Activated CD4-positive, alpha-beta T cell treated with anti-CD3 and anti-CD28 coated beads, Interleukin-10, Interleukin-2, amounts not matched to agents 100 ng/mL and 50 ng/mL, durations not matched to agents 16 hours and 8 hours (primary cell): ENCODE data around the gene SUGP2.

ENCODE experiments used
- DNase-seq: peaks from one replicate; pipeline ENCODE4 v3.0.0-alpha.2; 2020

Gene SUGP2

GRCh38 chr19:19059018-19059836 lies 25.9 kb upstream of the SUGP2 start:
- DNase-seq: no peak

- no peak for DNase-seq
Measured at GRCh38 chr19:19057720-19058119, 24.4 kb upstream of the SUGP2 start.

DNA sequence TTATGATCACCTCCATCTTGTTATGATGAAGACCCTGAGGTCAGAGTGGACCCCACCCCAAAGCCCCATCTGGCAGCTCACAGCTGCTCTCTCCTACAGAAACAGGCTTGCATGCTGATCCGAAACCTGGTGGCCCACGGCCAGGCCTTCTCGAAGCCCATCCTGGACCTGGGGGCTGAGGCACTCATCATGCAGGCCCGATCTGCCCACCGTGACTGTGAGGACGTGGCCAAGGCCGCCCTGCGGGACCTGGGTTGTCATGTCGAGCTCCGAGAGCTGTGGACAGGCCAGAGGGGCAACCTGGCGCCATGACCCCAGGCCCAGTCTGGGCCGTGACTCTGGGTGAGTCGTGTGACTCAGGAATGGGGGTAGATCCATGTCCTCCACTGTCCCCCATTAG lies 24.0 kb upstream of the SUGP2 start:
- no peak for DNase-seq

DNA sequence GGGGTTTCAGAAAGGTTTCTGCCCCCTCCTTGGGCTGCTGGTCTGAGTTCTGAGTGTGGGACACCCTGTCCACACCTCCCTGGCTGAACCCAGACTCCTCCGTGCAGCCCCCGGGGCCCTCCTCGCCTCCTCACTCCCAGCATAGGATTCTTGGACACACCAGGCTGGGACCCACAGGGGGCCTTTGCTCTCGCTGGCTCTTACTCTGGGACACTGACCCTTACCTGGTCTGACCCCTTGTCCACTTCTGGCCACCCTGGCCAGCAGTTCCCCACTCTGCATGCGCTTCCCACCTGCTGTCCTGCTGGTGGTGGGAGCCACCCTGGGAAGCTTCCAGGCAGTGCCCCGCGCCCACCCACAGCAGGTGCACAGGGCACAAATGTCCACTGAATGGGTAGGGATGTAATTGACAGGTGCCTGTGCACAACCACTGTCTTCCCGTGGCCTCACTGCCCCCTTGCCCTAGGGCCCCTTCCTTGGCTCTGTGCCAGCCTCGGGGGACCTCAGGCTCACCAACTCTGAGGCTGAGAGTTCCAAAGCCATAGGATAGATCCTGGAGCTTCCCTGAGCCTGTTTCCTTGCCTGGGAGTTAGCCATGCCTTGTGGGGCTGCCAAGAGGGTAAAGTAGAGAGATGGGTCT lies 23.4 kb upstream of the SUGP2 start:
- DNase-seq: no peak

GRCh38 chr19:19055701-19056100 lies 22.4 kb upstream of the SUGP2 start:
- DNase-seq: no peak

GRCh38 chr19:19054939-19055440 lies 21.7 kb upstream of the SUGP2 start:
- no peak for DNase-seq

- DNase-seq: no peak
Measured at GRCh38 chr19:19054315-19054938, 21.1 kb upstream of the SUGP2 start.

GRCh38 chr19:19053508-19054314 lies 20.4 kb upstream of the SUGP2 start:
- DNase-seq: peak; percentile 43

GRCh38 chr19:19052921-19053320 lies 19.6 kb upstream of the SUGP2 start:
- DNase-seq: no peak

- no peak for DNase-seq
Measured at GRCh38 chr19:19051478-19052213, 18.3 kb upstream of the SUGP2 start.

- no peak for DNase-seq
Measured at GRCh38 chr19:19050731-19051130, 17.4 kb upstream of the SUGP2 start.

DNA sequence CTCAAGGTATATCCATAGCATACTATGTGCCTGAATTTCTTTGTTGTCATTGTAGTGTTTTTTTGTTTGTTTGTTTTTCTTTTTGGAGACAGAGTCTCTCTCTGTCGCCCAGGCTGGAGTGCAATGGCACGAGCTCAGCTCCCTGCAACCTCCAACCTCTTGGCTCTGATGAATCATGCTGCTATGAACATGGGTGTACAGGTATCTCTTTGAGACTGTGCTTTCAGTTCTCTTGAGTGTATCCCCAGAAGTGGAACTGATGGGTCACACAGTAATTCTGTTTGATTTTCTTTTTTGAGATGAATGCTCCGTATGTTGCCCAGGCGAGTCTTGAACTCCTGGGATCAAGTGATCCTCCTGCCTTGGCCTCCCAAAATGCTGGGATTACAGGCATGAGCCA lies 16.8 kb upstream of the SUGP2 start:
- DNase-seq: no peak

DNA sequence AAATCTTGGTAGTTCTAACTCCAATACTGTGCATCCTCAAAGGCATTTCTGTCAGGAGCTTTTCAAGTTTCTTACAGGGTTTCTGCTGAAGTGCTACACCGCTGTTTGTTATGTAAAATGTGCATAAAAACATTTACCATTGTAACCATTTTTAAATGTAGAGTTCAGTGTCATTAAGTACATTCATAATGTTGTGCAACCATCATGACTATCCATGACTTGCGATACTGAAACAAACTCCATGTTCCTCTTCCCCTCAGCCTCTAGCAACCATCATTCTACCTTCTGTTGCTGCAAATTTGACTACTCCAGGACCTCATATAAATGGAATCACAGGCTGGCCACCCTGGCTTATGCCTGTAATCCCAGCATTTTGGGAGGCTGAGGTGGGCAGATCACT lies 16.1 kb upstream of the SUGP2 start:
- no peak for DNase-seq

- DNase-seq: no peak
Measured at GRCh38 chr19:19043881-19044280, 10.6 kb upstream of the SUGP2 start.

- no peak for DNase-seq
Measured at GRCh38 chr19:19043481-19043880, 10.2 kb upstream of the SUGP2 start.

DNA sequence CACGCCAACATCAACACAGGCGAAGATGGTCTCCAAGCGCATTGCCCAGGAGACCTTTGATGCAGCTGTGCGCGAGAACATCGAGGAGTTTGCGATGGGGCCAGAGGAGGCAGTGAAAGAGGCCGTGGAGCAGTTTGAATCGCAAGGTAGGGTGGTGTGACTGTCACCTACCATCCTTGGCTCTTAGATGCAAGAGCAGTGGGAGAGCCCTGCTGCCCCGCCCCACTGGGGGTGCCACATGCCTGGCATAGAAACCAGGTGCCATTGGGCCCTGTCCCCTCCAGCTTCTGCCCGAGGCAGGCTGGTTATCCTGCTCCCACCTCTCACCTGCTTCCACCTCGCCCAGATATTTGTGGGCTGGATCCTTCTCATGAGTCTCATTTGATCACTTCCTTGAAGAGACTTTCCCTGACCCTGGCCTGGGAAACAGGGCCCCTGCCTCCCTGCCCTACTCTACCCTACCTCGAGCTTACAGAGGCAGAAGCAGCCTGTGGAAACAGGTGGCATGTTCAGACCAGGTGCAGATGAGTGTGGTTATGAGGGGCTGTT lies 9.5 kb upstream of the SUGP2 start:
- no peak for DNase-seq

DNA sequence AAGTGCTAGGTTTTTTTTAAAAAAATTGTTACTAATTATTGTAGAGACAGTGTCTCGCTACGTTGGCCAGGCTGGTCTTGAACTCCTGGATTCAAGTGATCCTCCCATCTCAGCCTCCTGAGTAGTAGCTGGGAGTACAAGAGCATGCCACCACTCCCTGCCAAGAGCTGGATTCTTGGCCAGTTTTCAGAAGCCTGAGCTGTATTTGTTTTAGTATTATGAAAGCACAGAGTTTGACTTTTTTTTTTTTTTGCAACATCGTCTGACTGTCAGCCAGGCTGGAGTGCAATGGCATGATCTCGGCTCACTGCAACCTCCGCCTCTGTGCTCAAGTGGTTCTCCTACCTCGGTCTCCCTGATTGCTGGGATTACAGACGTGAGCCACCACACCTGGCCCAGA lies 7.1 kb upstream of the SUGP2 start:
- no peak for DNase-seq

DNA sequence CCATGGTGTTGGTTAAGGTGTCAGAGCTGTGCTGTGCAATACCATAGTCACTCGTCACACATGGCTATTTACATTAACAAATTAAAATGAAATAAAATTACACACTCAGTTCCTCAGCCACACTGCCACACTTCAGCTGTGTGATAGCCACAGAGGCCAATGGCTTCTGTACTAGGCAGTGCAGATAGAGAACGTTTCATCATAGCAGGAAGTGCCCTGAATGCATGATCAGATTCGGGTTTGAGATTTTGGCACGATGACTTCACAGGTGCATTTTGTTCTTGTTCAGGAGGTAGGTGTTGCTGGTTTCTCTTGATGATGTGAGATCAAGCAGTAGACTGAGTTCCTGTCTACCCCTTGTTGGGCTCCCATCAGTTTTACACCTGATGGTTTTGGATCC lies 6.6 kb upstream of the SUGP2 start:
- peak; percentile 42 for DNase-seq

- DNase-seq: peak; percentile 90
Measured at GRCh38 chr19:19034204-19034624, 897 bp upstream of the SUGP2 start.

DNA sequence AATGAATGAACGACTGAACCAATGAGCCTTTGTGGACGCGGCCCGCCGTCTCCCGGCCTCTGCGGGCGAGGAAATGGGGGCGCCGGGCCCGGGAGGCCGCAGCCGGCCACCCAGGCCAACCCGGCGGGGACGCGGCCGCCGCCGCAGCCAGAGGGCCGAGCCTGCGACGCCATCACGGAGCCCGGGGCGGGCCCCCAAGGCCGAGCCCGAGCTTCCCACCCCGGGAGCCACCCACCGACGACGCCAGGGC lies 216 bp downstream of the SUGP2 start:
- no peak for DNase-seq

GRCh38 chr19:19032420-19033175 lies 719 bp downstream of the SUGP2 start:
- peak; percentile 94 for DNase-seq

DNA sequence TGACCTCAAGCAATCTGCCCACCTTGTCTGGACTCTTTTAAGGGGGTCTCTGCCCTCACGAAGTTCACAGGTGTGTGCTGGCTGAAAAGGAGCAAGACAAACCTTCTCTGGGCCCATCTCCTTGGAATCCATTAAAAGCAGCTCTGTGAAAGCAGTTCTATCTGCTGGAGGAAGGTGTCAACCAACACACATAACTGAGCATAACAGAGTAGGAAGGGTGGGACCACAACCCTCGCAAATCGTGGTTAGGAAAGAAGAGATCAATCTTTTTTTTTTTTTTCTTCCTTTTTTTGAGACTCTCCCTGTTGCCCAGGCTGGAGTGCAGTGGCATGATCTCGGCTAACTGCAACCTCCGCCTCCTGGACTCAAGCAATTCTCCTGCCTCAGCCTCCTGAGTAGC lies 1.4 kb downstream of the SUGP2 start:
- DNase-seq: no peak
